Hepatocyte (in vitro differentiated cells): ENCODE measurements around the gene HEATR1.

Source experiments
- EZH2 ChIP-seq: fragments of 200-600 bp; sonication (generic); IDR thresholded peaks from 2 replicates; pipeline ENCODE4 v1.6.1; 2016; ENCODE audit warnings: antibody characterized with exemption, mild to moderate bottlenecking, borderline replicate concordance
- EZH2phosphoT487 ChIP-seq: fragments of 200-600 bp; sonication (generic); IDR thresholded peaks from one replicate; pipeline ENCODE4 v1.6.1; 2018; ENCODE audit warnings: antibody characterized with exemption, mild to moderate bottlenecking, low read depth, moderate library complexity; ENCODE audit not compliant: unreplicated experiment, severe bottlenecking
- TF ChIP-seq, protein P1 (sequence below): fragments of 200-600 bp; sonication (generic); IDR thresholded peaks from 2 replicates; pipeline ENCODE4 v1.5.1; 2016; ENCODE audit warnings: antibody characterized with exemption, mild to moderate bottlenecking; ENCODE audit not compliant: poor library complexity

GRCh38 chr1:236509203-236509602 lies 95.1 kb downstream of the HEATR1 start:
- TF ChIP-seq EZH2phosphoT487 (no peak), EZH2 (no peak)
- TF ChIP-seq, protein P1, sequence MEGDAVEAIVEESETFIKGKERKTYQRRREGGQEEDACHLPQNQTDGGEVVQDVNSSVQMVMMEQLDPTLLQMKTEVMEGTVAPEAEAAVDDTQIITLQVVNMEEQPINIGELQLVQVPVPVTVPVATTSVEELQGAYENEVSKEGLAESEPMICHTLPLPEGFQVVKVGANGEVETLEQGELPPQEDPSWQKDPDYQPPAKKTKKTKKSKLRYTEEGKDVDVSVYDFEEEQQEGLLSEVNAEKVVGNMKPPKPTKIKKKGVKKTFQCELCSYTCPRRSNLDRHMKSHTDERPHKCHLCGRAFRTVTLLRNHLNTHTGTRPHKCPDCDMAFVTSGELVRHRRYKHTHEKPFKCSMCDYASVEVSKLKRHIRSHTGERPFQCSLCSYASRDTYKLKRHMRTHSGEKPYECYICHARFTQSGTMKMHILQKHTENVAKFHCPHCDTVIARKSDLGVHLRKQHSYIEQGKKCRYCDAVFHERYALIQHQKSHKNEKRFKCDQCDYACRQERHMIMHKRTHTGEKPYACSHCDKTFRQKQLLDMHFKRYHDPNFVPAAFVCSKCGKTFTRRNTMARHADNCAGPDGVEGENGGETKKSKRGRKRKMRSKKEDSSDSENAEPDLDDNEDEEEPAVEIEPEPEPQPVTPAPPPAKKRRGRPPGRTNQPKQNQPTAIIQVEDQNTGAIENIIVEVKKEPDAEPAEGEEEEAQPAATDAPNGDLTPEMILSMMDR = no peak
